ENCODE data around the gene KCTD16. TPM values are rescaled to one million over a fixed set of nuclear protein-coding genes. Genes with fewer than 3 reads are reported as not detected.

The KCTD16 gene
- total RNA-seq, 2 donors from 2014 or later: 0.27 to 0.35 TPM

DNA sequence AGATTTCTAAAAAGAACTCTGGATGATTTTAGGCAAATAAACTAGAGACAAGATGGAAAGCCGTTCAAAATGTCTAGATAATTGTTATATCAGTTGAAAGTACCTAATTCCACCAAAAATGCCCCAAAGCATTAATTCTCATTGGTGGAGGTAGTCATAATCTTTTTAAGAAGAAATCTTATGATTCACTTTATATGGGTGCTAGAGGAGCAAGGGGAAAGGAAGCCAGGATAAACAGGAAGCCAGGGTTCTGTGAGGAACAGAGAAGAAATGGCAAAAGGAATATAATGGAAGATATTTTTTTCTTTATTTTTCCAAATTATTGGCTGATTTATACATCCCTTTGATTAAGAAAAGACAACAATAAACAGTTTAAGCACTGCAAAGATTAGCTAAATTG, 8.0 kb upstream of the KCTD16 start:
- Histone ChIP-seq H3K9me3 (no peaks in the 10 kb centered on the region), H3K4me1 (ENCODE audit: control insufficient read depth in 1 of 2, low read depth in 2 of 2) (peaks cover 0 to 9% of the 10 kb centered on the region in 2 donors), H3K27me3 (replicated peaks; ENCODE audit: insufficient read depth) (no peaks in the 10 kb centered on the region), H3K4me3 (no peak overlapping the region), H3K27ac (no peak overlapping the region), H3K36me3 (peaks cover 13% of the 10 kb centered on the region)
- no peak for TF ChIP-seq CTCF (IDR thresholded peaks at IDR 0.05)
- ATAC-seq (ENCODE audit: insufficient number of reproducible peaks, low FRiP score, low read depth) (no peak), DNase-seq (ENCODE audit: low spot score) (no peak)

- Histone ChIP-seq H3K4me1 (ENCODE audit: control insufficient read depth in 1 of 2, low read depth in 2 of 2) (peaks cover 10 to 34% of the 10 kb centered on the region in 2 donors), H3K9me3 (no peaks in the 10 kb centered on the region), H3K36me3 (peaks cover 6% of the 10 kb centered on the region), H3K4me3 (no peak overlapping the region), H3K27ac (no peak overlapping the region), H3K27me3 (replicated peaks; ENCODE audit: insufficient read depth) (no peaks in the 10 kb centered on the region)
- no peak for DNase-seq (ENCODE audit: low spot score)
- no peak for ATAC-seq (ENCODE audit: insufficient number of reproducible peaks, low FRiP score, low read depth)
- no peak for TF ChIP-seq CTCF (IDR thresholded peaks at IDR 0.05)
These were observed 4.0 kb upstream of the KCTD16 start for GRCh38 chr5:144166696-144167095.

DNA sequence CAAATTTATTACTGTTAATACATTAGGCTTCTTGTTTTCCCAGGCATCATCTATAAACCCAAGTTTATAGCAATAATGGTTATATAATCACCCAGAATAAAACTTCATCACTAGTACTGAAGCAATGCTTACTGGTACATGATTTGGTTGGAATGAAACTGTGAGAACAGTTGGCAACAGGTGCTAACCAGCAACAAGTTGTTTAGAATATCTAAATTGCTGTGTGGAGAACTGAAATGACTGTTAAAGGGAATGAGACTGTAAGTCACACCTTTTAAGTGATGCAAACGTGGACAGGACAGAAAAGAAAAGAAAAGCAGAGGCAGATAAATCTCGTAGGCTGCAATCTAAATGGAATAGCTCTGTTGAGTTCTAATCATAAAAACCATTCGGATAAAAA, 2.7 kb upstream of the KCTD16 start:
- no peak overlapping the region for H3K4me3 ChIP-seq
- H3K36me3 ChIP-seq: peaks cover 6% of the 10 kb centered on the region
- no peaks in the 10 kb centered on the region for H3K27me3 ChIP-seq (replicated peaks; ENCODE audit: insufficient read depth)
- TF ChIP-seq CTCF (IDR thresholded peaks at IDR 0.05): no peak
- no peak overlapping the region for H3K27ac ChIP-seq
- ATAC-seq (ENCODE audit: insufficient number of reproducible peaks, low FRiP score, low read depth): no peak
- peaks cover 10 to 34% of the 10 kb centered on the region in 2 donors for H3K4me1 ChIP-seq (ENCODE audit: control insufficient read depth in 1 of 2, low read depth in 2 of 2)
- no peaks in the 10 kb centered on the region for H3K9me3 ChIP-seq
- DNase-seq (ENCODE audit: low spot score): no peak

GRCh38 chr5:144169904-144170275, 783 bp upstream of the KCTD16 start:
- Histone ChIP-seq H3K36me3 (no peaks in the 10 kb centered on the region), H3K4me1 (ENCODE audit: control insufficient read depth in 1 of 2, low read depth in 2 of 2) (peaks cover 10 to 34% of the 10 kb centered on the region in 2 donors), H3K4me3 (peak overlapping the region; percentile 77), H3K27me3 (replicated peaks; ENCODE audit: insufficient read depth) (no peaks in the 10 kb centered on the region), H3K9me3 (no peaks in the 10 kb centered on the region), H3K27ac (peak overlapping the region; percentile 32 to 55)
- ATAC-seq (ENCODE audit: insufficient number of reproducible peaks, low FRiP score, low read depth) (peak; percentile 3), DNase-seq (ENCODE audit: low spot score) (no peak)
- no peak for TF ChIP-seq CTCF (IDR thresholded peaks at IDR 0.05)

DNA sequence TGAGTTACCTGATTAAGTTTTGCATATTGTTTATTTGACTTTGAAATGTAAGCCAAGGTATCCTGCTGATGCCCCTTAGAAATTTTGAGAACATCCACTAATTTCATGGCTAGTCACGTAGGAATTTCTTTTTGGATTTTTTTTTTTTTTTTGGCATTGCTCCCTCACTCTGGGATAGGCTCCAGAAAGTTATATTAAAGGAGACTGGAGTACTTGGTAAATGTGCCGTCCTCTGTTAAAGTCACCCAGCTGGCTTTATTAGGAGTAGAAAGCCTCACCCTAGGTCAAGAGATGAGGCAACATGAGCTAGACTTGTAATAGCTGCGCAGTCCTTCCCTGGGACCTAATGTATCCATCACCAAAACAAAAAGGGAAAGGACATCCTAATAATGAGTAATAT, 3.1 kb downstream of the KCTD16 start:
- DNase-seq (ENCODE audit: low spot score): no peak
- Histone ChIP-seq H3K9me3 (no peaks in the 10 kb centered on the region), H3K36me3 (no peaks in the 10 kb centered on the region), H3K4me1 (ENCODE audit: control insufficient read depth in 1 of 2, low read depth in 2 of 2) (peaks cover 7 to 15% of the 10 kb centered on the region in 2 donors), H3K4me3 (no peak overlapping the region), H3K27ac (no peak overlapping the region), H3K27me3 (replicated peaks; ENCODE audit: insufficient read depth) (no peaks in the 10 kb centered on the region)
- TF ChIP-seq CTCF (IDR thresholded peaks at IDR 0.05): no peak
- no peak for ATAC-seq (ENCODE audit: insufficient number of reproducible peaks, low FRiP score, low read depth)

All from thoracic aorta (tissue), 2 donors.